Testis (tissue), 2 donors: Measurements from ENCODE around the gene TRIP10.

Experiments used
- POLR2A ChIP-seq: fragments of 450-650 bp; IDR thresholded peaks from one replicate; pipeline ENCODE4 v1.6.1; 2017; ENCODE audit warnings: antibody characterized with exemption, mild to moderate bottlenecking, moderate library complexity
- TF ChIP-seq, protein P1 (sequence below), 3 experiments: fragments of 450-650 bp in 2 of 3; fragments of 200-600 bp in 1 of 3; sonication (generic) in 1 of 3; IDR thresholded peaks; one replicate each; pipeline ENCODE4 v1.5.1; 2016 to 2019; ENCODE audit warnings: antibody characterized with exemption in 3 of 3, mild to moderate bottlenecking in 2 of 3, moderate library complexity in 1 of 3

DNA sequence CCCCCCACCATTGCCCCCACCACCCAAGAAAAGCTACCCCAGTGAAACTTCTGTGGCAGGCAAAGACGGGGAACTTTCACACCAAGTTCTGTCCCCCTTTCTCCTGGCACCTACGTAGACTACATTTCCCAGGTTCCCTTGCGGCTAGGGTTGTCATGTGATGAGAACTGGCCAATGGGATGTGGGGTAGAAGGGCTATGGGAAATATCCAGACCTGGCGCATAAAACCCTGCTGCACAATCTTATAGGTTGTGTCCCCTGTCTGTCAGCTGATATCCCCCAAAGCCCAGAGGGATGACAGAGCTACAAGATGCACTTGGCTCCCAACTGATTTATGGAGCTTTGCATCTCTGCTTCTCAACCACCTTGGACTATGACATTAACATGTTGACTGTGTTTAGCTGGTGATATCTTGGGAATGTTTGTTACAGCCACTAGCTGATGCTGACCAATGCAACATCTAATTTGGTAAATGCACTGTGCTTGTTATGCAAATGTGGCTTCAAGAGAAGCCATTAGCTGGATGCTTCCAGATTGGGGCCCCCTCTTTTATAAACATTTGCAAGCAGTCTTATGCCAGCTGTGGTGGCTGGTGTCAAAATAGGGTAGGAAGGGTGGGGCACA is 21.7 kb downstream of the TRIP10 start:
- TF ChIP-seq, protein P1, sequence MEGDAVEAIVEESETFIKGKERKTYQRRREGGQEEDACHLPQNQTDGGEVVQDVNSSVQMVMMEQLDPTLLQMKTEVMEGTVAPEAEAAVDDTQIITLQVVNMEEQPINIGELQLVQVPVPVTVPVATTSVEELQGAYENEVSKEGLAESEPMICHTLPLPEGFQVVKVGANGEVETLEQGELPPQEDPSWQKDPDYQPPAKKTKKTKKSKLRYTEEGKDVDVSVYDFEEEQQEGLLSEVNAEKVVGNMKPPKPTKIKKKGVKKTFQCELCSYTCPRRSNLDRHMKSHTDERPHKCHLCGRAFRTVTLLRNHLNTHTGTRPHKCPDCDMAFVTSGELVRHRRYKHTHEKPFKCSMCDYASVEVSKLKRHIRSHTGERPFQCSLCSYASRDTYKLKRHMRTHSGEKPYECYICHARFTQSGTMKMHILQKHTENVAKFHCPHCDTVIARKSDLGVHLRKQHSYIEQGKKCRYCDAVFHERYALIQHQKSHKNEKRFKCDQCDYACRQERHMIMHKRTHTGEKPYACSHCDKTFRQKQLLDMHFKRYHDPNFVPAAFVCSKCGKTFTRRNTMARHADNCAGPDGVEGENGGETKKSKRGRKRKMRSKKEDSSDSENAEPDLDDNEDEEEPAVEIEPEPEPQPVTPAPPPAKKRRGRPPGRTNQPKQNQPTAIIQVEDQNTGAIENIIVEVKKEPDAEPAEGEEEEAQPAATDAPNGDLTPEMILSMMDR (IDR thresholded peaks at IDR 0.05) = no peak
- no peak for TF ChIP-seq POLR2A
